Parathyroid adenoma (tissue), 2 donors: ENCODE data around the gene FUT7.

Experiments used
- H2AFZ ChIP-seq: fragments of 300-600 bp; sonication (generic); one replicate; pipeline ENCODE4 v1.7.0; 2017; ENCODE audit warnings: antibody characterized with exemption, mild to moderate bottlenecking
- H3K27ac ChIP-seq: fragments of 300-600 bp; sonication (generic); one replicate; pipeline ENCODE4 v1.7.0; 2017
- H3K27me3 ChIP-seq: fragments of 300-600 bp; sonication (generic); one replicate; pipeline ENCODE4 v1.7.0; 2017; ENCODE audit warnings: low read length; ENCODE audit not compliant: control insufficient read depth, insufficient read depth
- H3K36me3 ChIP-seq: fragments of 300-600 bp; sonication (generic); one replicate; pipeline ENCODE4 v1.7.0; 2017; ENCODE audit warnings: low read length; ENCODE audit not compliant: control insufficient read depth, insufficient read depth
- H3K4me1 ChIP-seq: fragments of 300-600 bp; sonication (generic); one replicate; pipeline ENCODE4 v1.7.0; 2017; ENCODE audit warnings: control low read depth
- H3K4me2 ChIP-seq: fragments of 300-600 bp; sonication (generic); one replicate; pipeline ENCODE4 v1.7.0; 2017; ENCODE audit warnings: low read length
- H3K4me3 ChIP-seq: fragments of 300-600 bp; sonication (generic); one replicate; pipeline ENCODE4 v1.7.0; 2017; ENCODE audit warnings: low read depth, low read length
- H3K79me2 ChIP-seq: fragments of 300-600 bp; sonication (generic); one replicate; pipeline ENCODE4 v1.7.0; 2017; ENCODE audit warnings: control low read depth
- H3K9ac ChIP-seq: fragments of 300-600 bp; sonication (generic); one replicate; pipeline ENCODE4 v1.7.0; 2017; ENCODE audit warnings: mild to moderate bottlenecking
- H3K9me3 ChIP-seq: fragments of 300-600 bp; sonication (generic); one replicate; pipeline ENCODE4 v1.7.0; 2017; ENCODE audit warnings: low read length; ENCODE audit not compliant: control insufficient read depth
- TF ChIP-seq, protein P1 (sequence below): fragments of 300-600 bp; sonication (generic); IDR thresholded peaks from one replicate; pipeline ENCODE4 v1.7.0; 2017; ENCODE audit warnings: antibody characterized with exemption, mild to moderate bottlenecking
- donor health status: primary hyperparathyroidism.

FUT7 gene, protein sequence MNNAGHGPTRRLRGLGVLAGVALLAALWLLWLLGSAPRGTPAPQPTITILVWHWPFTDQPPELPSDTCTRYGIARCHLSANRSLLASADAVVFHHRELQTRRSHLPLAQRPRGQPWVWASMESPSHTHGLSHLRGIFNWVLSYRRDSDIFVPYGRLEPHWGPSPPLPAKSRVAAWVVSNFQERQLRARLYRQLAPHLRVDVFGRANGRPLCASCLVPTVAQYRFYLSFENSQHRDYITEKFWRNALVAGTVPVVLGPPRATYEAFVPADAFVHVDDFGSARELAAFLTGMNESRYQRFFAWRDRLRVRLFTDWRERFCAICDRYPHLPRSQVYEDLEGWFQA

GRCh38 chr9:137031904-137032640 lies at the start of gene FUT7:
Gene FUT7 (minus strand): TSS chr9:137032088. CDS start chr9:137031991, 97 bp downstream.
- no peak within 1 kb of the TSS for H3K9ac ChIP-seq

GRCh38 chr9:137080260-137081122 lies 48.6 kb upstream of the FUT7 start:
- H3K27ac ChIP-seq = no peak overlapping the region
- H2AFZ ChIP-seq = no peak overlapping the region
- no peaks in the 10 kb centered on the region for H3K36me3 ChIP-seq
- H3K4me2 ChIP-seq = no peak overlapping the region
- no peaks in the 10 kb centered on the region for H3K79me2 ChIP-seq
- TF ChIP-seq, protein P1, sequence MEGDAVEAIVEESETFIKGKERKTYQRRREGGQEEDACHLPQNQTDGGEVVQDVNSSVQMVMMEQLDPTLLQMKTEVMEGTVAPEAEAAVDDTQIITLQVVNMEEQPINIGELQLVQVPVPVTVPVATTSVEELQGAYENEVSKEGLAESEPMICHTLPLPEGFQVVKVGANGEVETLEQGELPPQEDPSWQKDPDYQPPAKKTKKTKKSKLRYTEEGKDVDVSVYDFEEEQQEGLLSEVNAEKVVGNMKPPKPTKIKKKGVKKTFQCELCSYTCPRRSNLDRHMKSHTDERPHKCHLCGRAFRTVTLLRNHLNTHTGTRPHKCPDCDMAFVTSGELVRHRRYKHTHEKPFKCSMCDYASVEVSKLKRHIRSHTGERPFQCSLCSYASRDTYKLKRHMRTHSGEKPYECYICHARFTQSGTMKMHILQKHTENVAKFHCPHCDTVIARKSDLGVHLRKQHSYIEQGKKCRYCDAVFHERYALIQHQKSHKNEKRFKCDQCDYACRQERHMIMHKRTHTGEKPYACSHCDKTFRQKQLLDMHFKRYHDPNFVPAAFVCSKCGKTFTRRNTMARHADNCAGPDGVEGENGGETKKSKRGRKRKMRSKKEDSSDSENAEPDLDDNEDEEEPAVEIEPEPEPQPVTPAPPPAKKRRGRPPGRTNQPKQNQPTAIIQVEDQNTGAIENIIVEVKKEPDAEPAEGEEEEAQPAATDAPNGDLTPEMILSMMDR = no peak
- no peak overlapping the region for H3K4me3 ChIP-seq
- no peaks in the 10 kb centered on the region for H3K4me1 ChIP-seq
- H3K9me3 ChIP-seq = no peaks in the 10 kb centered on the region
- H3K9ac ChIP-seq = no peak overlapping the region
- H3K27me3 ChIP-seq = no peaks in the 10 kb centered on the region

More at GRCh38 chr9:137031904-137032640, at the start of gene FUT7:
- peaks cover 5% of the 10 kb centered on the region for H3K4me1 ChIP-seq
- no peak within 1 kb of the TSS for H2AFZ ChIP-seq
- no peak within 1 kb of the TSS for H3K4me3 ChIP-seq
- no peak within 1 kb of the TSS for H3K4me2 ChIP-seq
- no peak within 1 kb of the TSS for H3K27ac ChIP-seq
- TF ChIP-seq, protein P1 = no peak
- no peaks in the 10 kb centered on the region for H3K9me3 ChIP-seq
- H3K79me2 ChIP-seq = peaks cover 2% of the 10 kb centered on the region
- no peaks in the 10 kb centered on the region for H3K36me3 ChIP-seq
- H3K27me3 ChIP-seq = no peaks in the 10 kb centered on the region

DNA sequence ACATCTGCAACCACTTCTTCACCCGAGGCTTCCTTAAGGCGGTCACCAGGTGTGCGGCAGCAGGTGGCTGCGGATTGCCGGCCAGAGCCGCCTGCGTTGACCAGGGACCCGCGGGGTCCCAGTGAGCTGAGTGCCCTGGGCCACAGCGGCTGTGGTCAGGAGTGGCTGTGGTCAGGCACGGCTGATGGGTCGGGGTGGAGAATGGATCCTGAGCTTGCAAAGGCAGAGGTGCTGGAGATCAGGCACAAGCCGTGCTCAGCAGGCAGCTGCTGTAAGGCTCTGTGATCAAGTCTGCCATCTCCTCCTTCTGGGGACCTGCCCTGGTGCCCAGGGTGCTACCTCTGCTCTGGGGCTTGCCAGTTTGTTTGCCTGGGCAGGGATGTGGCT lies 47.5 kb upstream of the FUT7 start:
- Histone ChIP-seq H3K27ac (no peak overlapping the region), H3K36me3 (no peaks in the 10 kb centered on the region), H3K9ac (no peak overlapping the region), H3K4me2 (no peak overlapping the region), H3K9me3 (no peaks in the 10 kb centered on the region), H3K27me3 (no peaks in the 10 kb centered on the region), H3K4me3 (no peak overlapping the region), H3K79me2 (no peaks in the 10 kb centered on the region), H3K4me1 (no peaks in the 10 kb centered on the region), H2AFZ (no peak overlapping the region)
- TF ChIP-seq, protein P1 = no peak

DNA sequence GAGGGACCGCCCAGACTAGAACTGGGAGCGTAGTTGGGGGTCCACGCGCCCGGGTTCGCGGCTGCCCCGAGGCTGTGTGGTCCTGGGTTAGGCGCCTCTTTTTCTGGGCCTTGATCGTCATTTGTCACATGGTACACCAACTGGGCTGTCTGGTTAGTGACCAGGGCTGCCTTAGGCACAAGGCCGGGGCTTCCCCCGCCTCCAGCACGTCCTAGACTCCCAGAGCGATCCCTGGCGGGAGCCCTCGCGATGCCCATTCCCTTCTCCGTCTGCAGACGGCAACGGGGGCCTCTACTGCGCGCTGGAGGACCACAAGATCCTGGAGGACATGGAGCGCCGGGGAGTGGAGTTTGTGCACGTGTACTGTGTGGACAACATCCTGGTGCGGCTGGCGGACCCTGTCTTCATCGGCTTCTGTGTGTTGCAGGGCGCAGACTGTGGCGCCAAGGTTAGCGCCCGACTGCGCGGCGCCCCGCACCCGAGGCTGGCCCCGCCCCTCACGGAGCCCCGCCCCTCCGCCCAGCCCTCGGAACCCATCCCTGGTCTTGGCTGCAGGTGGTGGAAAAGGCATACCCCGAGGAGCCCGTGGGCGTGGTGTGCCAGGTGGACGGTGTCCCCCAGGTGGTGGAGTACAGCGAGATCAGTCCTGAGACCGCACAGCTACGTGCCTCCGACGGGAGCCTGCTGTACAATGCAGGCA lies 47.0 kb upstream of the FUT7 start:
- Histone ChIP-seq H2AFZ (no peak overlapping the region), H3K27me3 (no peaks in the 10 kb centered on the region), H3K9ac (no peak overlapping the region), H3K36me3 (no peaks in the 10 kb centered on the region), H3K4me3 (no peak overlapping the region), H3K4me2 (no peak overlapping the region), H3K79me2 (no peaks in the 10 kb centered on the region), H3K27ac (no peak overlapping the region), H3K4me1 (no peaks in the 10 kb centered on the region), H3K9me3 (no peaks in the 10 kb centered on the region)
- TF ChIP-seq, protein P1 = no peak
